ENCODE results near the gene INKA2. TPM values are rescaled to one million over a fixed set of nuclear protein-coding genes. Genes with fewer than 3 reads are reported as not detected.

The INKA2 gene
- total RNA-seq, 1 experiment from 2014 or later: 12.3 TPM

DNA sequence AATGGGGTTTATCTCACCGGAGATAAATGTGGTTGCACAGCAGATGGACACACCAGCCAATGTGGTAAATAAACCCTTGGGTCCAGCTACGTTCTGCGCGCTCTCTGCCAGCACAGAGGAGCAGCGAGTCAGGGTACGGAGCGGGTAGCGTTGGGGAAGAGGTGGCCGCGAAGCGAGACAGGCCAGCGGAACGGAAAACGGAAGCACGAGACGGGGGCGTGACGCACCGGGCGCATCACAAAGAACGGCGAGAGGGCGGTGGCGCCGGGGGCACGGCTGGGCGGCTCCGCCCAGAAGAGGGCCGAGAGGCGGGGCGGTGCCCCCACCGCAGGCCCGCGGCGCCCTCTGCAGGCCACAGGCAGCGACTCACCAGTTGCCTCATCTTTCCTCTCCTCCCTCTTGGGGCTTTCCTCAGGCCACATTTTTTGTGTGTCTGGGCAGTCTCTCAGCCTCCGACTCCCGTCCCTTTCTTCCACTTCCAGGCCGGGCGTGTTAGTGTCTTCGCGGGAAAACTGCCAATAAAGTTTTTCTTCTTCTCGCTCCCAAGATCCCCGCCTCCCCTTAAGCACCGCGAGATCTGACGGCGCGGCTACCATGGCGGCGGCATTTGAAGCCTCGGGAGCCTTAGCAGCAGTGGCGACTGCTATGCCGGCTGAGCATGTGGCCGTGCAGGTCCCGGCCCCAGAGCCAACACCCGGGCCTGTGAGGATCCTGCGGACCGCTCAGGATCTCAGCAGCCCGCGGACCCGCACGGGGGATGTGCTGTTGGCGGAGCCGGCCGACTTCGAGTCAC, 16.3 kb upstream of the INKA2 start, which contains the start of gene DDX20:
Gene DDX20 (plus strand): TSS at position 571 of the 793 bp plus-strand sequence. CDS start 24 bp downstream, at position 595.
- H3K9ac ChIP-seq (ENCODE audit: extremely low read depth, insufficient read length, low read length): peak within 1 kb of the TSS; percentile 88
- H3K27me3 Mint-ChIP-seq (ENCODE audit: low read depth): no peaks in the 10 kb centered on the region; the same call in 1 of the 2 replicates

More for the DNA sequence above, 16.3 kb upstream of the INKA2 start, which contains the start of gene DDX20:
- Histone ChIP-seq H2BK12ac (ENCODE audit: insufficient read length, low read depth, low read length) (no peak within 1 kb of the TSS), H2AFZ (ENCODE audit: low read length) (peak within 1 kb of the TSS; percentile 98), H3K4ac (ENCODE audit: low read depth, low read length) (no peak within 1 kb of the TSS; the same call in 1 of the 2 replicates), H3K79me2 (ENCODE audit: insufficient read depth, low read length) (peaks cover 14% of the 10 kb centered on the region), H3K23ac (ENCODE audit: insufficient read length, low read depth, low read length) (no peak within 1 kb of the TSS), H3K9me3 (ENCODE audit: control insufficient read depth, low read depth, low read length) (no peaks in the 10 kb centered on the region), H4K20me1 (ENCODE audit: control insufficient read depth, insufficient read depth, insufficient read length) (no peaks in the 10 kb centered on the region), H3K27ac (ENCODE audit: insufficient read length, low read depth, low read length) (peak within 1 kb of the TSS; percentile 90), H2AK5ac (ENCODE audit: insufficient read length, low read length) (no peak within 1 kb of the TSS), H3K14ac (ENCODE audit: insufficient read depth, low read length) (peak within 1 kb of the TSS; percentile 98), H3K18ac (ENCODE audit: insufficient read length, low read depth, low read length) (peak within 1 kb of the TSS; percentile 95), H4K8ac (replicated peaks; ENCODE audit: insufficient read length, low read depth, low read length) (peak within 1 kb of the TSS; percentile 10), H3K27me3 (ENCODE audit: insufficient read depth, low read length) (no peaks in the 10 kb centered on the region), H3T11ph (ENCODE audit: low read length) (no peak within 1 kb of the TSS), H3K79me1 (ENCODE audit: insufficient read depth, low read depth, low read length, poor library complexity, severe bottlenecking) (peaks cover 7% of the 10 kb centered on the region), H2BK15ac (ENCODE audit: low read depth, low read length) (no peak within 1 kb of the TSS), H3K56ac (ENCODE audit: insufficient read length, low read depth, low read length) (peak within 1 kb of the TSS; percentile 97), H2BK120ac (ENCODE audit: low read depth, low read length, poor library complexity, severe bottlenecking) (no peak within 1 kb of the TSS), H3K4me2 (ENCODE audit: insufficient read depth, insufficient read length, low read length) (peak within 1 kb of the TSS; percentile 95), H3K4me1 (ENCODE audit: insufficient read depth, low read length) (no peaks in the 10 kb centered on the region; the same call in none of the 2 replicates), H2BK20ac (ENCODE audit: low read depth, low read length, poor library complexity, severe bottlenecking) (no peak within 1 kb of the TSS), H2BK5ac (ENCODE audit: insufficient read length, low read length) (peak within 1 kb of the TSS; percentile 30), H3K23me2 (ENCODE audit: insufficient read length, low read depth, low read length, poor library complexity, severe bottlenecking) (peaks cover 11% of the 10 kb centered on the region), H4K91ac (ENCODE audit: insufficient read length, low read depth, low read length) (no peak within 1 kb of the TSS), H4K5ac (ENCODE audit: insufficient read length, low read depth, low read length) (peak within 1 kb of the TSS; percentile 90)
- TF ChIP-seq CTCF (conservative IDR thresholded peaks at IDR 0.05): peak; percentile 93
- Mint-ChIP-seq H3K4me3 (peak within 1 kb of the TSS; percentile 80 to 96), H3K9me3 (no peaks in the 10 kb centered on the region; a peak in 1 of 5 replicates), H3K4me1 (peaks cover 17 to 19% of the 10 kb centered on the region in 2 experiments), H3K36me3 (ENCODE audit: insufficient read depth in 1 of 3, low read depth in 3 of 3) (peaks cover 19 to 35% (median 28%) of the 10 kb centered on the region in 3 experiments), H3K27ac (peak within 1 kb of the TSS; percentile 95 to 99 (median 98); a peak in 6 of 7 replicates)
- peak; percentile 89 for DNase-seq
- no CpG with 5 or more reads among the region's 67 CpGs for WGBS (ENCODE audit: extremely low coverage, insufficient read length, low lambda C conversion rate)
